D721Med (cell line): ENCODE data around the gene COL5A1.

Experiments used
- DNase-seq: peaks from one replicate; pipeline ENCODE4 v3.0.0; 2011; ENCODE audit warnings: low spot score; ENCODE audit not compliant: insufficient read length
- FAIRE-seq: peaks from 2 replicates; lab custom pipeline; 2011; peaks lifted over from hg19 to GRCh38; lab: Jason Lieb, UNC
- TF ChIP-seq, protein P1 (sequence below): IDR thresholded peaks from 2 replicates; pipeline ENCODE4 v1.5.1; 2012; ENCODE audit warnings: mild to moderate bottlenecking, control low read depth; ENCODE audit not compliant: insufficient read depth; ENCODE audit errors: missing control alignments

The COL5A1 gene

DNA sequence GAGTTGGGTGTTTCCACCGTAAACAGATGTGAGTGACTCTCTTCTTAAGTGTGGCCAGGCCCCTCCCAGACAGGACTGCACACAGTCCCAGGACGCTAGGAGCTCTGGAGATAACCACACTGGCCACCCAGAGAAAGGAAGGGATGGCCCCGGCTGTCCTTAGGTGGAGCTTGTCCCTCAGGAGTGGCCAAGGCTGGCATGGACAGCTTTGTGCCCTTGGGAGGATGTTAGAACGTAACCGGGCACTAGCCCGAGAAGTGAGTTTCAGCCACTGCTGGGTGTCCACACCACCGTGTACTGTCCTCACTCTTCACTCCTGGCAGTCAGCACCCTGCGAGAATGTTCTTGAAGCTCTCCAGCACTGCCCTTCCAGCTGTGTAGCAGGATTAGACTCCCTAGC, 203.2 kb downstream of the COL5A1 start:
- DNase-seq = no peak
- TF ChIP-seq, protein P1, sequence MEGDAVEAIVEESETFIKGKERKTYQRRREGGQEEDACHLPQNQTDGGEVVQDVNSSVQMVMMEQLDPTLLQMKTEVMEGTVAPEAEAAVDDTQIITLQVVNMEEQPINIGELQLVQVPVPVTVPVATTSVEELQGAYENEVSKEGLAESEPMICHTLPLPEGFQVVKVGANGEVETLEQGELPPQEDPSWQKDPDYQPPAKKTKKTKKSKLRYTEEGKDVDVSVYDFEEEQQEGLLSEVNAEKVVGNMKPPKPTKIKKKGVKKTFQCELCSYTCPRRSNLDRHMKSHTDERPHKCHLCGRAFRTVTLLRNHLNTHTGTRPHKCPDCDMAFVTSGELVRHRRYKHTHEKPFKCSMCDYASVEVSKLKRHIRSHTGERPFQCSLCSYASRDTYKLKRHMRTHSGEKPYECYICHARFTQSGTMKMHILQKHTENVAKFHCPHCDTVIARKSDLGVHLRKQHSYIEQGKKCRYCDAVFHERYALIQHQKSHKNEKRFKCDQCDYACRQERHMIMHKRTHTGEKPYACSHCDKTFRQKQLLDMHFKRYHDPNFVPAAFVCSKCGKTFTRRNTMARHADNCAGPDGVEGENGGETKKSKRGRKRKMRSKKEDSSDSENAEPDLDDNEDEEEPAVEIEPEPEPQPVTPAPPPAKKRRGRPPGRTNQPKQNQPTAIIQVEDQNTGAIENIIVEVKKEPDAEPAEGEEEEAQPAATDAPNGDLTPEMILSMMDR = no peak
- no peak for FAIRE-seq

DNA sequence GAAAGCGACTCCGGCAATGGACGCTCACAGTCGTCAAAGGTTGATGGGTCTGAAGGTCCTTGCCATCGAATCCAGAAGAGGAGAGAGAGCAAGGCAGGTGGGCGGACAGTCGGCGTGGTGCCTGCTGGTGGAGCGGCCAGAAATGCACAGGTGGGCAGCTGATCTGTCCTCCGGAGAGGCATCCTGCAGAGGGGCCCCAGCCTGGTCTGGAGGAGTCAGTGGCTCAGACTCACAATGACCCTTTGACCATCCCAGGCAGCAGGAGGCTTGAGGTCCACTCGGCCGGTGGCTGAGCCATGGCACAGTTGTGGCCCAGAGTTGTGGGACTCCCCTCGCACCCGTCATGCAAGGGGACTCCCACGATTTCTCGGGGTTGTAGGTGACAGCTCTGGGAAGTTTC, 204.6 kb downstream of the COL5A1 start:
- DNase-seq = no peak
- FAIRE-seq = no peak
- TF ChIP-seq, protein P1 = no peak

GRCh38 chr9:134846699-134847098, 205.1 kb downstream of the COL5A1 start:
- TF ChIP-seq, protein P1 = no peak
- DNase-seq (no peak), FAIRE-seq (no peak)

DNA sequence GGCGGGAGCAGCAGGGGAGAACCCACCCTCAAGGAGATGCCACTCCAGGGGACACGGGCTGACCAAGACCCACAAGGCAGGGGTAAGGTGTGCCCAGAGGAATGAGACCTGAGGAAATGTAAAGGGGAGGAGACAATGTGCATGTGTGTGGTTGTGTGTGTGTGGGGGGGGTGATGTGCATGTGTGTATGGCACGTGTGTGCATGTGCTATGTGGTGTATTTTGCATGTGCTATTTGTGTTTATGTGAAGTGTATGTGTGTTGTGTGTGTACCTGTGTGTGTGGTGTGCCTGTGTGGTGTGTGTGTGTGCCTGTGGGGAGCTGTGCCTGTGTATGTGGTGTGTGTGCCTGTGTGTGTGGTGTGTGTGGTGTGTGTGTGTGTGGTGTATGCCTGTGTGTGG, 205.5 kb downstream of the COL5A1 start:
- TF ChIP-seq, protein P1 = no peak
- DNase-seq = no peak
- FAIRE-seq = no peak

- DNase-seq (no peak), FAIRE-seq (no peak)
- TF ChIP-seq, protein P1 = no peak
These were observed 206.3 kb downstream of the COL5A1 start for GRCh38 chr9:134847752-134848432.

DNA sequence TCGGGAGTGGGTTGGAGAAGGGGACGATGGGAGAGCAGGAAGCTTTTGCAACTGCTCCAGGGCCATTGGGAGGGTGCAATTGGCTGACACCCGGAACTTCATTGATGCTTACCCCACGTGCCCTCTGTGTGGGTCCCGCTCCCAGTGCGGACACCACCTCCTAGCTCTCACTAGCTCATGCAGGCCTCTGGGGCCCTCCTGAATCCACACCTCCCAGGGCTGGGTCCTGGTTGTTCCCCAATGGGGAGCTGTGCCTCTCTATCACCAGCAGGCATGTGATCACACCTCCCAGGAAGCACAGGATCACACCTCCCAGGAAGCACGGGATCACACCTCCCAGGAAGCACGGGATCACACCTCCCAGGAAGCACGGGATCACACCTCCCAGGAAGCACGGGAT, 206.9 kb downstream of the COL5A1 start:
- FAIRE-seq (no peak), DNase-seq (no peak)
- TF ChIP-seq, protein P1 = no peak

DNA sequence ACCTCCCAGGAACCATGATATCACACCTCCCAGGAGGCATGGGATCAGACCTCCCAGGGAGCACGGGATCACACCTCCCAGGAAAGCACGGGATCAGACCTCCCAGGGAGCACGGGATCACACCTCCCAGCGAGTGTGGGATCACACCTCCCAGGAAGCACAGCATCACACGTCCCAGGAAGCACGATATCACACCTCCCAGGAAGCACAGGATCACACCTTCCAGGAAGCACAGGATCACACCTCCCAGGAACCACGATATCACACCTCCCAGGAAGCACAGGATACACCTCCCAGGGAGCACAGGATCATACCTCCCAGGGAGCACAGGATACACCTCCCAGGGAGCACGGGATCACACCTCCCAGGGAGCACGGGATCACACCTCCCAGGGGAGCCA, 209.0 kb downstream of the COL5A1 start:
- TF ChIP-seq, protein P1 = no peak
- no peak for FAIRE-seq
- DNase-seq = no peak
